H1 (cell line): Measurements from ENCODE around the gene FSTL4. TPM values are rescaled to one million over a fixed set of nuclear protein-coding genes. Genes with fewer than 3 reads are reported as not detected.

Experiments
- CTCF ChIA-PET: fragments of 300-600 bp; sonication (Branson Sonifier 250); formaldehyde crosslinking; loops from one replicate; lab custom pipeline; 2021; ENCODE audit not compliant: partially characterized antibody; lab: Charles Lee
- POLR2A ChIA-PET: fragments of 300-600 bp; sonication (Branson Sonifier 250); formaldehyde crosslinking; loops from one replicate; lab custom pipeline; 2021; ENCODE audit warnings: inconsistent platforms; ENCODE audit not compliant: partially characterized antibody; lab: Charles Lee
- DNase-seq, 2 experiments: peaks; one replicate each; pipeline versions ENCODE4 v3.0.0 to v3.0.0-alpha.2; 2010 to 2022; ENCODE audit warnings: low spot score in 2 of 2, low read depth in 1 of 2, mixed read lengths in 1 of 2
- FAIRE-seq: peaks from 2 replicates; lab custom pipeline; 2011; peaks lifted over from hg19 to GRCh38; lab: Jason Lieb, UNC
- H2AFZ ChIP-seq: 2 replicates; pipeline ENCODE4 v1.8.1; 2012; ENCODE audit warnings: low read length, inconsistent platforms
- H2AK5ac ChIP-seq: 2 replicates; pipeline ENCODE4 v1.6.1; 2013; ENCODE audit warnings: low read depth, low read length
- H2BK120ac ChIP-seq: replicated peaks from 2 replicates; pipeline ENCODE3; 2013; ENCODE audit warnings: low read depth, low read length, inconsistent platforms
- H2BK12ac ChIP-seq: 2 replicates; pipeline ENCODE4 v1.6.1; 2013; ENCODE audit warnings: low read depth, low read length
- H2BK15ac ChIP-seq: 2 replicates; pipeline ENCODE4 v1.6.1; 2013; ENCODE audit warnings: low read length
- H2BK20ac ChIP-seq: 2 replicates; pipeline ENCODE4 v1.6.1; 2013; ENCODE audit warnings: low read length
- H2BK5ac ChIP-seq: 2 replicates; pipeline ENCODE4 v1.6.1; 2013; ENCODE audit warnings: low read depth, low read length
- H3K14ac ChIP-seq: 2 replicates; pipeline ENCODE4 v1.6.1; 2013; ENCODE audit warnings: inconsistent platforms; ENCODE audit not compliant: insufficient read length
- H3K18ac ChIP-seq: 2 replicates; pipeline ENCODE4 v1.6.1; 2013; ENCODE audit warnings: low read length; ENCODE audit errors: extremely low read depth
- H3K23ac ChIP-seq: 2 replicates; pipeline ENCODE4 v1.6.1; 2013; ENCODE audit warnings: inconsistent platforms; ENCODE audit not compliant: insufficient read length
- H3K23me2 ChIP-seq: 2 replicates; pipeline ENCODE4 v1.6.1; 2013; ENCODE audit warnings: low read depth, low read length
- H3K27ac ChIP-seq: 2 replicates; pipeline ENCODE4 v1.6.1; 2011; ENCODE audit warnings: low read depth, low read length, inconsistent platforms
- H3K27me3 ChIP-seq, 4 experiments: replicated peaks in 1 of 4; 1 replicate in 1 of 4; 2 replicates in 3 of 4; pipeline versions ENCODE4 v1.6.1 to v1.8.1; 2011 to 2013; ENCODE audit warnings: low read length in 3 of 4, mild to moderate bottlenecking in 3 of 4, inconsistent platforms in 2 of 4, mixed read lengths in 2 of 4, moderate library complexity in 1 of 4; ENCODE audit not compliant: control insufficient read depth in 3 of 4, insufficient read depth in 3 of 4; ENCODE audit errors: extremely low read depth in 1 of 4
- H3K36me3 ChIP-seq, 4 experiments: 2 replicates each; pipeline versions ENCODE4 v1.6.1 to v1.8.1; 2011 to 2013; ENCODE audit warnings: mild to moderate bottlenecking in 4 of 4, low read length in 3 of 4, moderate library complexity in 2 of 4, control low read depth in 1 of 4, inconsistent platforms in 1 of 4; ENCODE audit not compliant: insufficient read depth in 4 of 4, control insufficient read depth in 2 of 4
- H3K4ac ChIP-seq: replicated peaks from 2 replicates; pipeline ENCODE3; 2013; ENCODE audit warnings: low read length, low read depth, mixed read lengths, inconsistent platforms; ENCODE audit not compliant: insufficient read length
- H3K4me1 ChIP-seq, 4 experiments: replicated peaks in 1 of 4; 1 replicate in 1 of 4; 2 replicates in 3 of 4; pipeline versions ENCODE4 v1.6.1 to v1.8.1; 2011 to 2013; ENCODE audit warnings: low read length in 3 of 4, inconsistent platforms in 2 of 4, mixed read lengths in 1 of 4; ENCODE audit not compliant: insufficient read depth in 4 of 4, control insufficient read depth in 3 of 4
- H3K4me2 ChIP-seq, 2 experiments: 2 replicates each; pipeline versions ENCODE4 v1.6.1 to v1.8.1; 2011 to 2013; ENCODE audit warnings: low read depth in 2 of 2, low read length in 2 of 2, control low read depth in 1 of 2, inconsistent platforms in 1 of 2, mild to moderate bottlenecking in 1 of 2; ENCODE audit not compliant: insufficient read depth in 1 of 2
- H3K4me3 ChIP-seq, 4 experiments: fragments of 200-600, 300-600 bp in 1 of 4; sonication (generic), shearing (Covaris generic), sonication (Bioruptor Twin) in 1 of 4; 2 replicates each; pipeline versions ENCODE4 v1.5.1 to v1.8.1; 2011 to 2016; ENCODE audit warnings: low read length in 4 of 4, low read depth in 3 of 4, control low read depth in 2 of 4, inconsistent platforms in 2 of 4, mild to moderate bottlenecking in 2 of 4, mixed read lengths in 1 of 4, moderate library complexity in 1 of 4; ENCODE audit not compliant: insufficient read depth in 2 of 4; ENCODE audit errors: extremely low read depth in 1 of 4
- H3K56ac ChIP-seq: replicated peaks from 2 replicates; pipeline ENCODE3; 2013; ENCODE audit warnings: low read depth, mild to moderate bottlenecking, mixed read lengths, low read length, inconsistent platforms; ENCODE audit not compliant: insufficient read length
- H3K79me1 ChIP-seq: 2 replicates; pipeline ENCODE4 v1.6.1; 2013; ENCODE audit warnings: low read depth, low read length, control low read depth
- H3K79me2 ChIP-seq, 2 experiments: 2 replicates each; pipeline versions ENCODE4 v1.6.1 to v1.8.1; 2012 to 2013; ENCODE audit warnings: low read length in 2 of 2, mild to moderate bottlenecking in 2 of 2, inconsistent platforms in 1 of 2; ENCODE audit not compliant: insufficient read depth in 2 of 2, control insufficient read depth in 1 of 2
- H3K9ac ChIP-seq, 4 experiments: replicated peaks in 1 of 4; 1 replicate in 1 of 4; 2 replicates in 3 of 4; pipeline versions ENCODE4 v1.6.1 to v1.8.1; 2011 to 2013; ENCODE audit warnings: low read depth in 3 of 4, low read length in 3 of 4, control low read depth in 2 of 4, mild to moderate bottlenecking in 2 of 4, moderate library complexity in 2 of 4, inconsistent platforms in 1 of 4; ENCODE audit errors: extremely low read depth in 1 of 4
- H3K9me3 ChIP-seq, 2 experiments: 2 replicates each; pipeline versions ENCODE4 v1.6.1 to v1.8.1; 2012 to 2013; ENCODE audit warnings: mild to moderate bottlenecking in 2 of 2, moderate library complexity in 2 of 2, control low read depth in 1 of 2, inconsistent platforms in 1 of 2, low read depth in 1 of 2, low read length in 1 of 2, mixed read lengths in 1 of 2; ENCODE audit not compliant: insufficient read depth in 2 of 2
- H4K20me1 ChIP-seq, 2 experiments: replicated peaks in 1 of 2; 2 replicates each; pipeline versions ENCODE3 to v1.8.1; 2011 to 2013; ENCODE audit warnings: inconsistent platforms in 2 of 2, low read length in 2 of 2, mild to moderate bottlenecking in 1 of 2; ENCODE audit not compliant: insufficient read depth in 2 of 2, control insufficient read depth in 1 of 2
- H4K5ac ChIP-seq: 2 replicates; pipeline ENCODE4 v1.6.1; 2013; ENCODE audit warnings: low read length, low read depth, mixed read lengths, inconsistent platforms; ENCODE audit not compliant: insufficient read length
- H4K8ac ChIP-seq: 2 replicates; pipeline ENCODE4 v1.8.0; 2013; ENCODE audit warnings: mild to moderate bottlenecking, moderate library complexity, low read length, inconsistent platforms; ENCODE audit not compliant: insufficient read depth; ENCODE audit errors: extremely low read depth
- H4K91ac ChIP-seq: replicated peaks from 2 replicates; pipeline ENCODE3; 2013; ENCODE audit warnings: low read length, mixed read lengths, inconsistent platforms; ENCODE audit not compliant: insufficient read length
- BACH1 ChIP-seq: IDR thresholded peaks from 2 replicates; pipeline ENCODE4 v1.6.1; 2012; ENCODE audit warnings: low read length, improper control_type of control experiment
- CTBP2 ChIP-seq: IDR thresholded peaks from 2 replicates; pipeline ENCODE4 v1.7.0; 2011; ENCODE audit warnings: borderline replicate concordance, mild to moderate bottlenecking, moderate library complexity, mixed read lengths, low read length; ENCODE audit not compliant: insufficient read depth, insufficient read length
- GABPA ChIP-seq: IDR thresholded peaks from 2 replicates; pipeline ENCODE4 v1.6.1; 2011; ENCODE audit warnings: mild to moderate bottlenecking, low read length, moderate library complexity, borderline replicate concordance; ENCODE audit not compliant: insufficient read depth
- HDAC2 ChIP-seq, 2 experiments: fragments of 300-600 bp in 1 of 2; sonication (generic) in 1 of 2; IDR thresholded peaks; 2 replicates each; pipeline ENCODE4 v1.6.1; 2011 to 2012; ENCODE audit warnings: low read depth in 2 of 2, low read length in 2 of 2, mild to moderate bottlenecking in 2 of 2, moderate library complexity in 2 of 2, borderline replicate concordance in 1 of 2, inconsistent platforms in 1 of 2
- RBBP5 ChIP-seq: IDR thresholded peaks from 2 replicates; pipeline ENCODE4 v1.7.1; 2012; ENCODE audit warnings: low read depth, mild to moderate bottlenecking, inconsistent platforms, low read length, moderate library complexity, borderline replicate concordance
- SIN3A ChIP-seq, 2 experiments: IDR thresholded peaks in 1 of 2; conservative IDR thresholded peaks in 1 of 2; 2 replicates each; pipeline ENCODE4 v1.6.1; 2011 to 2012; ENCODE audit warnings: low read length in 2 of 2, improper control_type of control experiment in 1 of 2, low read depth in 1 of 2, mild to moderate bottlenecking in 1 of 2
- YY1 ChIP-seq: IDR thresholded peaks from 2 replicates; pipeline ENCODE4 v1.6.1; 2011; ENCODE audit warnings: low read depth, mild to moderate bottlenecking, low read length
- WGBS, 2 experiments: shearing (Covaris generic) in 1 of 2; methylation state at CpG; one replicate each; pipeline versions ENCODE4 v1.1.6 to v1.1.7; 2013 to 2015; ENCODE audit warnings: low lambda C conversion rate in 2 of 2, mixed read lengths in 2 of 2, inconsistent platforms in 1 of 2, low coverage in 1 of 2, missing lambda C conversion rate in 1 of 2; ENCODE audit not compliant: insufficient replicate concordance in 2 of 2, insufficient coverage in 1 of 2, insufficient read length in 1 of 2; ENCODE audit errors: extremely low coverage in 1 of 2, missing lambda C conversion rate in 1 of 2; 5-methylcytosine and 5-hydroxymethylcytosine counted together
- polyA plus RNA-seq, 7 experiments: library from polyadenylated mRNA; depleted of rRNA in 3 of 7; stranded (reverse) in 5 of 7; unstranded in 2 of 7; fragments of >200 nt in 5 of 7; fragments of 200-250 nt in 2 of 7; gene quantifications; 1 replicate in 5 of 7; 2 replicates in 1 of 7; 4 replicates in 1 of 7; pipeline versions ENCODE4 v1.2.1 to v1.2.3, GENCODE V29; 2011 to 2013; ENCODE audit warnings: missing spikeins in 2 of 7, mixed read lengths in 2 of 7
- total RNA-seq: library from RNA; stranded (reverse); fragmentation: NEBNext Ultra II Directional; extraction: Animal tissue kit (Norgen Biotek cat#: 25700); gene quantifications from 2 replicates; pipeline ENCODE4 v1.2.1, GENCODE V29; 2021

Gene FSTL4
- total and polyA plus RNA-seq, 2 of the 8 experiments (the other 6 are each of a cell fraction or from before 2014, with no cell fraction given), result 3.1 to 4.1 TPM

GRCh38 chr5:133246376-133247150, 365.8 kb downstream of the FSTL4 start:
- no peak overlapping the region for H3K14ac ChIP-seq
- H3K56ac ChIP-seq, result no peak overlapping the region
- no peak overlapping the region for H3K23ac ChIP-seq
- H3K79me1 ChIP-seq, result no peaks in the 10 kb centered on the region; the same call in 1 of the 2 replicates
- no peak overlapping the region; the same call in 1 of the 2 replicates for H2BK15ac ChIP-seq
- H3K18ac ChIP-seq, result no peak overlapping the region
- peak overlapping the region; percentile 56; the same call in 1 of the 2 replicates for H2BK5ac ChIP-seq
- H2AK5ac ChIP-seq, result no peak overlapping the region
- H3K9ac ChIP-seq, result no peak overlapping the region; a peak in 1 of 7 replicates
- no peaks in the 10 kb centered on the region for H3K79me2 ChIP-seq
- H2BK12ac ChIP-seq, result no peak overlapping the region
- FAIRE-seq, result no peak
- H4K5ac ChIP-seq, result no peak overlapping the region
- H3K36me3 ChIP-seq, result no peaks in the 10 kb centered on the region
- ChIA-PET CTCF (interaction anchor here (0.5 to 8.7 kb wide), 19 partner anchors 8 to 392 kb away, joined by 3 to 150 read pairs (median 7); no protein-coding TSS in a partner anchor), POLR2A (no interaction called here)
- H3K23me2 ChIP-seq, result no peaks in the 10 kb centered on the region
- no peaks in the 10 kb centered on the region for H3K27me3 ChIP-seq
- H3K4ac ChIP-seq, result no peak overlapping the region
- H3K27ac ChIP-seq, result no peak overlapping the region
- no peaks in the 10 kb centered on the region for H3K9me3 ChIP-seq
- no peaks in the 10 kb centered on the region for H4K20me1 ChIP-seq
- H4K91ac ChIP-seq, result peak overlapping the region; percentile 11
- DNase-seq, result no peak
- no peak overlapping the region; the same call in 1 of the 2 replicates for H4K8ac ChIP-seq
- peaks cover 0 to 4% (median 1%) of the 10 kb centered on the region in 4 experiments; a peak in 2 of 7 replicates for H3K4me1 ChIP-seq
- no peak overlapping the region for H3K4me2 ChIP-seq
- H2BK120ac ChIP-seq, result no peak overlapping the region
- 88% methylated on average over 13 of the region's 13 CpGs; no CpG with 5 or more reads in 1 of the 2 experiments for WGBS, 2 experiments
- H2AFZ ChIP-seq, result no peak overlapping the region
- no peak overlapping the region for H3K4me3 ChIP-seq
- no peak for TF ChIP-seq CTBP2
- TF ChIP-seq YY1, result no peak
- TF ChIP-seq HDAC2 (IDR thresholded peaks at IDR 0.05; ENCODE audit: borderline replicate concordance in 1 of 2, low read depth in 2 of 2, low read length in 2 of 2), result no peak
- TF ChIP-seq SIN3A (conservative IDR thresholded peaks at IDR 0.05 in 1 of 2, IDR thresholded peaks at IDR 0.05 in 1 of 2; ENCODE audit: low read depth in 1 of 2, low read length in 2 of 2), result no peak
- no peak for TF ChIP-seq BACH1
- no peak for TF ChIP-seq GABPA
- TF ChIP-seq RBBP5, result no peak
- TF ChIP-seq, all 59 proteins: peak for 0
- 0 out of 2 replicates have a peak overlapping the region, but pooled peaks have one; percentile 55 for H2BK20ac ChIP-seq
